Measurements from ENCODE around the gene LYPD8. TPM values are rescaled to one million over a fixed set of nuclear protein-coding genes. Genes with fewer than 3 reads are reported as not detected.

The LYPD8 gene
- total and polyA plus RNA-seq, 2 donors (not counting 1 experiment from before 2014, with no cell fraction given), result 0.17 TPM; not detected in 1

GRCh38 chr1:248702714-248703113 lies 52.8 kb downstream of the LYPD8 start, which contains the start of gene OR14I1:
TSS of gene OR14I1 (minus strand) at chr1:248702766.
- Histone ChIP-seq H3K79me2 (ENCODE audit: control insufficient read depth, insufficient read depth, low read length) (no peaks in the 10 kb centered on the region), H3K27me3 (ENCODE audit: control insufficient read depth, insufficient read depth, low read length) (no peaks in the 10 kb centered on the region), H3K4me2 (ENCODE audit: extremely low read depth, insufficient read depth, low read length) (no peak within 1 kb of the TSS), H3K27ac (ENCODE audit: insufficient read depth, low read length) (no peak within 1 kb of the TSS), H3K9me3 (ENCODE audit: control insufficient read depth, insufficient read depth, low read depth, low read length) (no peaks in the 10 kb centered on the region), H3K36me3 (ENCODE audit: control insufficient read depth, insufficient read depth, low read length) (no peaks in the 10 kb centered on the region), H3K9ac (ENCODE audit: insufficient read depth, low read length) (no peak within 1 kb of the TSS), H2AFZ (ENCODE audit: low read length) (no peak within 1 kb of the TSS), H3K4me3 (replicated peaks in 1 of 4; ENCODE audit: control extremely low read depth in 1 of 4, insufficient read depth in 1 of 4, low read depth in 3 of 4, low read length in 4 of 4) (no peak within 1 kb of the TSS), H4K20me1 (ENCODE audit: control insufficient read depth, extremely low read depth, insufficient read depth, low read length) (no peaks in the 10 kb centered on the region), H3K4me1 (ENCODE audit: control insufficient read depth, extremely low read depth, insufficient read depth, low read length) (no peaks in the 10 kb centered on the region)
- DNase-seq (ENCODE audit: low read depth in 2 of 2), result no peak
- TF ChIP-seq EZH2 (IDR thresholded peaks at IDR 0.05; ENCODE audit: low read length, missing control alignments) (no peak), CTCF (conservative IDR thresholded peaks at IDR 0.05 in 1 of 2, IDR thresholded peaks at IDR 0.05 in 1 of 2; ENCODE audit: low read depth in 1 of 2, low read length in 2 of 2) (no peak)

GRCh38 chr1:248699099-248699498 lies 56.5 kb downstream of the LYPD8 start:
- H3K4me2 ChIP-seq (ENCODE audit: extremely low read depth, insufficient read depth, low read length), result no peak overlapping the region
- DNase-seq (ENCODE audit: low read depth in 2 of 2), result no peak
- no peaks in the 10 kb centered on the region for H3K9me3 ChIP-seq (ENCODE audit: control insufficient read depth, insufficient read depth, low read depth, low read length)
- no peaks in the 10 kb centered on the region for H4K20me1 ChIP-seq (ENCODE audit: control insufficient read depth, extremely low read depth, insufficient read depth, low read length)
- TF ChIP-seq EZH2 (IDR thresholded peaks at IDR 0.05; ENCODE audit: low read length, missing control alignments), result no peak
- no peak for TF ChIP-seq CTCF (conservative IDR thresholded peaks at IDR 0.05 in 1 of 2, IDR thresholded peaks at IDR 0.05 in 1 of 2; ENCODE audit: low read depth in 1 of 2, low read length in 2 of 2)
- H3K27ac ChIP-seq (ENCODE audit: insufficient read depth, low read length), result no peak overlapping the region
- no peaks in the 10 kb centered on the region for H3K36me3 ChIP-seq (ENCODE audit: control insufficient read depth, insufficient read depth, low read length)
- H3K9ac ChIP-seq (ENCODE audit: insufficient read depth, low read length), result no peak overlapping the region
- H3K27me3 ChIP-seq (ENCODE audit: control insufficient read depth, insufficient read depth, low read length), result no peaks in the 10 kb centered on the region
- no peak overlapping the region for H3K4me3 ChIP-seq (replicated peaks in 1 of 4; ENCODE audit: control extremely low read depth in 1 of 4, insufficient read depth in 1 of 4, low read depth in 3 of 4, low read length in 4 of 4)
- no peaks in the 10 kb centered on the region for H3K79me2 ChIP-seq (ENCODE audit: control insufficient read depth, insufficient read depth, low read length)
- H3K4me1 ChIP-seq (ENCODE audit: control insufficient read depth, extremely low read depth, insufficient read depth, low read length), result no peaks in the 10 kb centered on the region
- no peak overlapping the region for H2AFZ ChIP-seq (ENCODE audit: low read length)

DNA sequence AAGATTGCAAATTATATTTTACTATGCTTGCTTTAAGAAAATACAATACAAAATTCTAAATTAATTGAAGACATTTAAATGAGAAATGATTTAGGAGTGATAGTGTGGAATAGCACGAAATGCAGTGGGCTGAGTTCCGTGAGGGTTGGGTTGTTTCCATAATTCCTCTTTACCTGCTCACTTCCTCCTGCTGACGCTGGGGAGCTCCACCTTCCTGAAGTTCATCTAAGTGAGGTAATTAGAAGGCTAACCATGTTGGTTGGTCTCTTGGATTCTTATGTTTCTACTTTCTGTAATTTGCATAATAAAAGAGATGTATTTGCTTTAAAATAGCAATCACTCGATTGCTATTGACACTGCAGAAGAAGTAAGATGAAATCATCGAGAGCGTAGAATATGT lies 57.7 kb downstream of the LYPD8 start:
- Histone ChIP-seq H3K79me2 (ENCODE audit: control insufficient read depth, insufficient read depth, low read length) (no peaks in the 10 kb centered on the region), H3K9me3 (ENCODE audit: control insufficient read depth, insufficient read depth, low read depth, low read length) (no peaks in the 10 kb centered on the region), H3K36me3 (ENCODE audit: control insufficient read depth, insufficient read depth, low read length) (no peaks in the 10 kb centered on the region), H3K27ac (ENCODE audit: insufficient read depth, low read length) (no peak overlapping the region), H3K27me3 (ENCODE audit: control insufficient read depth, insufficient read depth, low read length) (no peaks in the 10 kb centered on the region), H4K20me1 (ENCODE audit: control insufficient read depth, extremely low read depth, insufficient read depth, low read length) (no peaks in the 10 kb centered on the region), H3K4me3 (replicated peaks in 1 of 4; ENCODE audit: control extremely low read depth in 1 of 4, insufficient read depth in 1 of 4, low read depth in 3 of 4, low read length in 4 of 4) (no peak overlapping the region), H3K9ac (ENCODE audit: insufficient read depth, low read length) (no peak overlapping the region), H3K4me1 (ENCODE audit: control insufficient read depth, extremely low read depth, insufficient read depth, low read length) (no peaks in the 10 kb centered on the region), H2AFZ (ENCODE audit: low read length) (no peak overlapping the region), H3K4me2 (ENCODE audit: extremely low read depth, insufficient read depth, low read length) (no peak overlapping the region)
- TF ChIP-seq CTCF (conservative IDR thresholded peaks at IDR 0.05 in 1 of 2, IDR thresholded peaks at IDR 0.05 in 1 of 2; ENCODE audit: low read depth in 1 of 2, low read length in 2 of 2) (no peak), EZH2 (IDR thresholded peaks at IDR 0.05; ENCODE audit: low read length, missing control alignments) (no peak)
- no peak for DNase-seq (ENCODE audit: low read depth in 2 of 2)

All from fibroblast of lung (primary cell).